Measurements from ENCODE around the gene DTX2. TPM values are rescaled to one million over a fixed set of nuclear protein-coding genes. Genes with fewer than 3 reads are reported as not detected.
"Not testable (repeated sequence)": the region's sequence is repeated elsewhere in the genome, so short reads cannot be mapped to it uniquely, and the experiment has no call there.

Gene DTX2
- polyA plus RNA-seq, 1 donor = 17.4 TPM

DNA sequence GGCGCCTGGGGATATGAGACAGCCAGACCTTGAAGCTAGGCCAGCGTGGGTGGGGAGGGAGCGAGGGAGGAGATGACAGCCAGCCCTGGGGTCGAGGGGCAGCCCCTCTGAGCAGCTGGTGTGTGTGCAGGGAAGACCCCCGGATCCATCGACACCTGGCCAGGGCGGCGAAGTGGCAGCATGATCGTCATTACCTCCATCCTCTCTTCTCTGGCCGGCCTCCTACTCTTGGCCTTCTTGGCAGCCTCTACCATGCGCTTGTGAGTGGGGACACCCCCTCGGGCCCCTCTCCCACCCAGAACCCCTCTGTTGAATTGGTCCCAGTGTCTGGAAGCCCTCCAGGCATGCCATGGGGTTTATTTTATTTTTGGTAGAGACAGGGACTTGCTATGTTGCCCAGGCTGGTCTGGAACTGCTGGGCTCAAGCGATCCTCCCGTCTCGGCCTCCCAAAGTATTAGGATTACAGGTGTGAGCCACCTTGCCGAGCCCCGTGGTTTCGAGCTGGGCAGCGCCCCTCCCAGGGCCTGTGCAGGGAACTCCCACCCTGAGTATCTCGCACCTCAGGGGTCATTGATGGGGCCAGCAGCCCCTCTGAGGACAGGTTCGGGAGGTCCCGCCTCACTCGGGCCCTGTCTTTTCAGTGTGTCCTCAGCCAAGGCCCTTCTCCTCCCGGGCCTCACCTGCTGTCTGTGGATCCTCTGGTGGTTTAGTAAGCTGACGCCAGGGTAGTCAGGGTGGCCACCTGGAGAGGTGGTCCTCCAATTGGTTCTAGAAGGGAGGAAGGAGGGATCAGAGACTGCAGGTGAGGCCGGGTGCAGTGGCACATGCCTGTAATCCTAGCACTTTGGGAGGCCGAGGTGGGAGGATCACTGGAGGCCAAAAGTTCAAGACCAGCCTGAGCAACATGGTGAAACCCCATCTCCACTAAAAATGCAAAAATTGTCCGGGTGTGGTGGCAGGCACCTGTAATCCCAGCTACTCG lies 52.6 kb downstream of the DTX2 start:
- H3K36me3 ChIP-seq (ENCODE audit: control insufficient read depth, insufficient read depth, low read length) = no peaks in the 10 kb centered on the region
- H3K9me3 ChIP-seq (ENCODE audit: control insufficient read depth, low read depth, low read length) = no peaks in the 10 kb centered on the region
- H3K4me3 ChIP-seq (ENCODE audit: low read length) = no peak overlapping the region
- no peaks in the 10 kb centered on the region for H3K27me3 ChIP-seq (ENCODE audit: control insufficient read depth, insufficient read depth, low read length)
- no peak overlapping the region for H3K27ac ChIP-seq (ENCODE audit: low read length)
- peak in 1 of 2 donors; percentile 1 for DNase-seq
- H3K4me1 ChIP-seq (ENCODE audit: control insufficient read depth, insufficient read depth, low read length) = no peaks in the 10 kb centered on the region
- WGBS (ENCODE audit: insufficient coverage, low lambda C conversion rate) = 83% methylated on average over 1 of the region's 29 CpGs

DNA sequence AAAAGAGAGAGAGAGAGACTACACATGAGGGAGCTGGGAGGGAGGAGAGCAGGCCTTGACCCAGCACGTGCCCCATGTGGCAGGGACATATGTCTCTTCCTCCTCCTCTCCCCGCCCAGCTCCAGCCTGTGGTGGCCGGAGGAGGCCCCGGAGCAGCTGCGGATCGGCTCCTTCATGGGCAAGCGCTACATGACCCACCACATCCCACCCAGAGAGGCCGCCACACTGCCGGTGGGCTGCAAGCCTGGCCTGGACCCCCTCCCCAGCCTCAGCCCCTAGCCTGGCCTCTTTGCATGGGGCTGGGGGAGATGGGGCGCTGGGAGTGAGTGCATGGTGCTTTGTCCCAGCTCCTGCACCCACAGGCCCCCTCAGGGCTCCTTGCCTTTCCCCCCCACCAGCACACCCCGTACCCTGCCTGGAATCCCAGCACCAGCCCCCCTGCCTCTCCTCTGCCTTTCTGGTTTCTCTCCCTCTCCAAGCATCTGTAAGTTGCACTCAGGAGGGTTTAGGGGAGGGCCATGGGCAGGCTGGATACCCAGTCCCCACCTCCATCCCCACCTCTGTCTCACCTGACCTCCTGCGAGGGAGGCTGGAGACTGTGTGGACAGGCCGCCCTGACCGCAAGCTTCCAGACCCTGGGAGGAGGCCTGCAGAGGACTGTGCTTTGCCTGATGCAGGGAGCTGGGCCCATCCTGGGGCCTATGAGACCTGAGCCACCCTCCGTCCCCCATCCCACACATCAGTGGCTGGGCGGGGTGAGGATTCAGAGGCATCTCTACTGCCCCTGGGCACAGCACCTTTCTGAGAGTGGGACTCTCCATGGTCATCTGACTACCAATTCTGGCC lies 53.6 kb downstream of the DTX2 start:
- Histone ChIP-seq H3K27me3 (ENCODE audit: control insufficient read depth, insufficient read depth, low read length) (no peaks in the 10 kb centered on the region), H3K4me1 (ENCODE audit: control insufficient read depth, insufficient read depth, low read length) (no peaks in the 10 kb centered on the region), H3K27ac (ENCODE audit: low read length) (no peak overlapping the region), H3K4me3 (ENCODE audit: low read length) (no peak overlapping the region), H3K36me3 (ENCODE audit: control insufficient read depth, insufficient read depth, low read length) (no peaks in the 10 kb centered on the region), H3K9me3 (ENCODE audit: control insufficient read depth, low read depth, low read length) (no peaks in the 10 kb centered on the region)
- whole genome bisulfite sequencing (ENCODE audit: insufficient coverage, low lambda C conversion rate) = no CpG with 5 or more reads among the region's 16 CpGs
- DNase-seq = peak in 1 of 2 donors; percentile 0

DNA sequence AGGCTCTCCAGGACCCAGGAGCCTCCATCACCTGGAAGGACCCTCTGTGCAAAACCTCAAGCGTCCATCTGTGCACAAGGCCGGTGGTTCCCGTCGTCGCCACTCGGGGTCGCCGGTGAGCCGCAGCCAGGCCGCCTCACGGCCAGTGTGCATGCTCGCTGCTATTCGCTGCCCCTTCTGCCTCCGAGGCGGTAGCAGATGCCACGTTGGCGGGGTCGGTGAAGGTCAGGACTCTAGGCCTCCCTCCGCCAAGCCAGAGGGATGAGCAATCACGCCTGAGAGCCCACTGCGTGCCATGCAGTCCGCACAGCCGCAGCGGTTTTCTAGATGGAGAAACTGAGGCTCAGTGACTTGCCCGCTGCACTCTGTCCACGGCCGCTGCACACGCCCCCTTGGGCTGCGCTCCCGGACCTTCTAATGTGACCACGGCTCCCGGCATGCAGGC lies 54.5 kb downstream of the DTX2 start:
- no CpG with 5 or more reads among the region's 32 CpGs for WGBS (ENCODE audit: insufficient coverage, low lambda C conversion rate)
- no peaks in the 10 kb centered on the region for H3K36me3 ChIP-seq (ENCODE audit: control insufficient read depth, insufficient read depth, low read length)
- no peaks in the 10 kb centered on the region for H3K9me3 ChIP-seq (ENCODE audit: control insufficient read depth, low read depth, low read length)
- no peak overlapping the region for H3K4me3 ChIP-seq (ENCODE audit: low read length)
- no peaks in the 10 kb centered on the region for H3K27me3 ChIP-seq (ENCODE audit: control insufficient read depth, insufficient read depth, low read length)
- H3K4me1 ChIP-seq (ENCODE audit: control insufficient read depth, insufficient read depth, low read length) = no peaks in the 10 kb centered on the region
- no peak overlapping the region for H3K27ac ChIP-seq (ENCODE audit: low read length)
- peak in 1 of 2 donors; percentile 1 for DNase-seq

DNA sequence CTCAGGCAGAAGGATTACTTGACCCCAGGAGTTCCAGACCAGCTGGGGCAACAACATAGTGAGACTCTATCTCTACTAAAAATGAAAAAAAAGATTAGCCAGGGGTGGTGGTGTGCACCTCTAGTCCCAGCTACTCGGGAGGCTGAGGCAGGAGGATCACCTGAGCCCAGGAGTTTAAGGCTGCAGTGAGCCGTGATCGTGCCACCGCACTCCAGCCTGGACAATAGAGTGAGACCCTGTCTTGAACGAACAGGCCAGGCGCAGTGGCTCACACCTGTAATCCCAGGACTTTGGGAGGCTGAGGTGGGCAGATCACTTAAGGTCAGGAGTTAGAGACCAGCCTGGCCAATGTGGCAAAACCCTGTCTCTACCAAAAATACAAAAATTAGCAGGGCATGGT lies 55.4 kb downstream of the DTX2 start:
- DNase-seq; H3K4me1 ChIP-seq (ENCODE audit: control insufficient read depth, insufficient read depth, low read length); H3K27me3 ChIP-seq (ENCODE audit: control insufficient read depth, insufficient read depth, low read length); H3K4me3 ChIP-seq (ENCODE audit: low read length); H3K36me3 ChIP-seq (ENCODE audit: control insufficient read depth, insufficient read depth, low read length); H3K9me3 ChIP-seq (ENCODE audit: control insufficient read depth, low read depth, low read length); H3K27ac ChIP-seq (ENCODE audit: low read length): not testable (repeated sequence)
- no CpG with 5 or more reads among the region's 6 CpGs for WGBS (ENCODE audit: insufficient coverage, low lambda C conversion rate)

DNA sequence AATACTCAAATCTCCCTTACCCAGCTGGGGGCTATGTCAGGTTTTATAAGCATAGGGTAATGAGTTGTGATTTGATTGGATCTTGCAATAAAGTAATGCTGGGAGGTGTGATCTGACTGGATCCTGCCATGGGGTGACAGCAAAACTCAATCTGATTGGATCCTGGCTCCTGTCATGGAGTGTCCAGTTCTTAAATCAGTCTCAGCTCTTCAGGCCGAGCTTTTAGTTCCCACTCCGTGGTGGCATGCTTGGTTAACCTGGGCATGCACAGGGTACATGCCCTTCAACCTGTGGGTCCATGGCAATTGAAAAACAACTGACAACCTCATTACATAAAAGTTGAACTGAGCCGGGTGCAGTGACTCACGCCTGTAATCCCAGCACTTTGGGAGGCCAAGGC lies 64.7 kb downstream of the DTX2 start:
- not testable (repeated sequence) for H3K36me3 ChIP-seq (ENCODE audit: control insufficient read depth, insufficient read depth, low read length); H3K27ac ChIP-seq (ENCODE audit: low read length); H3K4me1 ChIP-seq (ENCODE audit: control insufficient read depth, insufficient read depth, low read length); DNase-seq; H3K4me3 ChIP-seq (ENCODE audit: low read length); H3K27me3 ChIP-seq (ENCODE audit: control insufficient read depth, insufficient read depth, low read length); H3K9me3 ChIP-seq (ENCODE audit: control insufficient read depth, low read depth, low read length)
- WGBS (ENCODE audit: insufficient coverage, low lambda C conversion rate) = no CpG with 5 or more reads among the region's 4 CpGs

DNA sequence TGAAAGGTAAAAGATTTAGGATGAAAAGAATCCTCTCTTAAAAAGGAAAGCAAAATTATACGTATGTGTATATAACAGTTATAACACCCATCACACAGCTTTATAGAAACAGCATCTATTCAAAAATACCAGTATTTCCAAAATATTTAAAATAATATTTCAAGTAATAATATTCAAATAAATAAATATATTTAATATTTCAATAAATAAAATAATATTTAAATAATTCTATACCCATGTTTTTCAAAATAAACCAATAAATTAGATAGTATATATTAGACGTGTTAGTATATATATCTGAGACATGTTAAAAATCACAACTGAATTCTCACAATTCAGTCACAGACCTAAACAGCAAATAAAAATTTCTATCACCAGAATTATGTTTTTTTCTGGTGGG lies 70.1 kb downstream of the DTX2 start:
- H3K27ac ChIP-seq (ENCODE audit: low read length); H3K4me1 ChIP-seq (ENCODE audit: control insufficient read depth, insufficient read depth, low read length); DNase-seq; H3K9me3 ChIP-seq (ENCODE audit: control insufficient read depth, low read depth, low read length); H3K36me3 ChIP-seq (ENCODE audit: control insufficient read depth, insufficient read depth, low read length); H3K4me3 ChIP-seq (ENCODE audit: low read length); H3K27me3 ChIP-seq (ENCODE audit: control insufficient read depth, insufficient read depth, low read length): not testable (repeated sequence)
- WGBS (ENCODE audit: insufficient coverage, low lambda C conversion rate) = no CpG with 5 or more reads among the region's 2 CpGs

DNA sequence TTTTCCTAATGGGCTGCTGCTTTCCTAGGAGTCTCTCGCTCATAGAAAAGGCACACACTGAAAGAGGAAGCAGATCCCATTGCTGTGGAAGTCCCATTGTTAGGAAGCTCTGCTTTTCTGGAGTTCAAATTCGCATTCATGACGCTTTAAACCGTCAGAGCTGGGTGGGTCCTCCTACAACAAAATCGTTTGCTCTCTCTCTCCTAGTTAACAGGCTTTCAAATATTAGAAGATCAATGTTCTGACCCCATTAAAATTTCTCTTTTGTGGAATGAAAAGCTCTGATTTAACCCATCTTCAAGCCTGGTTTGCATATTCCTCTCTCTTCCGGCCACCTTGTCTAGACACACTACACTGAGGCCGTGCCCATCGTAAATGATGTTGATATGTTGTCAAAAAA lies 81.7 kb downstream of the DTX2 start, which contains the start of gene SPDYE16:
Gene SPDYE16, minus strand, starts transcription at position 101 of the 400 bp plus-strand sequence. CDS start 1,838 bp downstream, outside the sequence.
- not testable (repeated sequence) for H3K36me3 ChIP-seq (ENCODE audit: control insufficient read depth, insufficient read depth, low read length); H3K9me3 ChIP-seq (ENCODE audit: control insufficient read depth, low read depth, low read length); H3K27me3 ChIP-seq (ENCODE audit: control insufficient read depth, insufficient read depth, low read length); H3K4me1 ChIP-seq (ENCODE audit: control insufficient read depth, insufficient read depth, low read length); H3K4me3 ChIP-seq (ENCODE audit: low read length); H3K27ac ChIP-seq (ENCODE audit: low read length); DNase-seq
- no CpG with 5 or more reads among the region's 8 CpGs for WGBS (ENCODE audit: insufficient coverage, low lambda C conversion rate)

DNA sequence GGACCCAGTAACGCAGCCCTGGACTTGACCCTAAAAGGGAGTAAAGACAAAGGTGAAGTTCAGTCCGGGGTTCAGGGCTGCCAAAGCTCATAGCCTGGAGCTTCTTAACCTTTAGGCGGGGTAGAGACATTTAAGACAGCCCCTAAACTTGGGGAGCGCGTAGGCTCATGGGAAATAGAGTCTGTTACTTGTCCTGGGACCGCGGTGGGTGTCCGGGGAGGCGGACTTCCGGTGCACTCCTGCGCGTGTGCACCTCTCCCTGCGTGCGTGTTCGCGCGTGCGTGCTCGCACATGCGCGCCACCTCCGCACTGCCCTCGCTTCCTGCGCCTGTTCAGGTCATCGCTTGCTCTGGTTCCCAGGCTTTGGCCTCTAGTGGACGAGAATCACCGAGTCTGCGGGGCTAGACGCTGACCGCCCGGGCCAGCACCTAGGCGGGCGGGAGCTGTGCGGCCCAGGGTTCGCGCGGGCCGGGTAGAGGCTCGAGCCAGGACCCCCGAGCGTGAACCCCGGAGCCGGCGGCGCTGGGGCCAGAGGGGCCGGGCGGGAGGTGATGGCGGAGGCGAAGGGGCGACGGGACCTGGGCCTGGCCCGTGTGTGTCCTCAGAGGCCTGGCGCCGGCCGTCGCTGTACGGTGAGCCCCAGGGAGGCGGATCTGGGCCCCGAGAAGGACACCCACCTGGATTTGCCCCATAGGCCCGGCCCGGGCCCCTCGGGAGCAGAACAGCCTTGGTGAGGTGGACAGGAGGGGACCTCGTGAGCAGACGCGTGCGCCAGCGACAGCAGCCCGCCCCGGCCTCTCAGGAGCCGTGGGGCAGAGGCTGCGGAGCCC lies 87.7 kb downstream of the DTX2 start:
- no CpG with 5 or more reads among the region's 71 CpGs for WGBS (ENCODE audit: insufficient coverage, low lambda C conversion rate)
- DNase-seq = peak; percentile 86 to 92
- H3K9me3 ChIP-seq (ENCODE audit: control insufficient read depth, low read depth, low read length); H3K27me3 ChIP-seq (ENCODE audit: control insufficient read depth, insufficient read depth, low read length); H3K4me1 ChIP-seq (ENCODE audit: control insufficient read depth, insufficient read depth, low read length); H3K36me3 ChIP-seq (ENCODE audit: control insufficient read depth, insufficient read depth, low read length): not testable (repeated sequence)
- H3K27ac ChIP-seq (ENCODE audit: low read length) = peak overlapping the region; percentile 75
- peak overlapping the region; percentile 83 for H3K4me3 ChIP-seq (ENCODE audit: low read length)

DNA sequence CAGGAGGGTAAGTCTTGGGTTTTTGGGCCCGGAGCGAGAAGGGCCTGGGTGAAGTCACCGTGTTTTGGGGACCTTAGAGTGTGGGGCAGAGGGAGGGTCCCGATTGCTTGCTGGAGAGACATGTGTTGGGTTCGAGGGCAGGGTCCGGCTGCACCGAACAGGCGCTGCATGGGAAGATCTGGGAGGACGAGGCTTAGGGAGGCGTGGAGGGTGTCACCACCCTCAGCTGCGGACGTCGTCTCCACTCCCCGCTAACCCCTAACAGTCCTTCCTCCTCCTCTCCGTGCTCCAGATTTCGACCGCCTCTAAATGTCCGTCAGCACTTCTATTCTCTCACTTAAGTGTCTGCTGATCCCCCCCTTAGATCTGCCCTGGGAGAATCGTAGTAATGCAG lies 88.3 kb downstream of the DTX2 start:
- not testable (repeated sequence) for H3K9me3 ChIP-seq (ENCODE audit: control insufficient read depth, low read depth, low read length); H3K36me3 ChIP-seq (ENCODE audit: control insufficient read depth, insufficient read depth, low read length); DNase-seq; H3K27me3 ChIP-seq (ENCODE audit: control insufficient read depth, insufficient read depth, low read length); H3K4me1 ChIP-seq (ENCODE audit: control insufficient read depth, insufficient read depth, low read length)
- peak overlapping the region; percentile 83 for H3K4me3 ChIP-seq (ENCODE audit: low read length)
- WGBS (ENCODE audit: insufficient coverage, low lambda C conversion rate) = no CpG with 5 or more reads among the region's 19 CpGs
- H3K27ac ChIP-seq (ENCODE audit: low read length) = peak overlapping the region; percentile 75

DNA sequence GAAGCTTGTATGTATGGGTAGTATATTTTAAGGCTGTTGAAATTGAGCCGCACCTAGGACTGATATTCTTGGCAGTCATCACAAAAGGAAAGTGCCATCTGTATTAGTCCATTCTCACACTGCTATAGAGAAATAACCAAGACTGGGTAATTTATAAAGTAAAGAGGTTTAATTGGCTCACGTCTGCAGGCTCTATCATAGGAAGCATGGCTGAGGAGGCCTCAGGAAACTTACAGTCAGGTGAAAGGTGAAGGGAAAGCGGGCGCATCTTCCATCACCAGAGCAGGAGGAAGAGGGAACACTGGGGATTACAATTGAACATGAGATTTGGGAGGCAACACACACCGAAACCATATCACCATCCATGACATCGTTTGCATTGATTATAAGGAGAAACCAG lies 90.5 kb downstream of the DTX2 start:
- H3K27ac ChIP-seq (ENCODE audit: low read length); DNase-seq; H3K36me3 ChIP-seq (ENCODE audit: control insufficient read depth, insufficient read depth, low read length); H3K27me3 ChIP-seq (ENCODE audit: control insufficient read depth, insufficient read depth, low read length); H3K4me1 ChIP-seq (ENCODE audit: control insufficient read depth, insufficient read depth, low read length); H3K4me3 ChIP-seq (ENCODE audit: low read length); H3K9me3 ChIP-seq (ENCODE audit: control insufficient read depth, low read depth, low read length): not testable (repeated sequence)
- no CpG with 5 or more reads among the region's 6 CpGs for WGBS (ENCODE audit: insufficient coverage, low lambda C conversion rate)
